Spleen (tissue), 11 donors: ENCODE results near the gene SLC18A3. TPM values are rescaled to one million over a fixed set of nuclear protein-coding genes. Genes with fewer than 3 reads are reported as not detected.

Experiments used
- DNase-seq: peaks from one replicate; pipeline ENCODE4 v3.0.0-alpha.2; 2020
- H3K27ac ChIP-seq, 8 donors: fragments of 200-600 bp; sonication (generic) in 7 of 8; 1 replicate in 4 of 8; 2 replicates in 4 of 8; pipeline versions ENCODE4 v1.5.0 to v1.8.0; 2016 to 2021; ENCODE audit warnings: inconsistent platforms in 4 of 8, mild to moderate bottlenecking in 4 of 8, moderate library complexity in 1 of 8
- H3K27me3 ChIP-seq, 7 donors: fragments of 200-600 bp; sonication (generic) in 6 of 7; replicated peaks in 1 of 7; 1 replicate in 4 of 7; 2 replicates in 3 of 7; pipeline versions ENCODE4 v1.5.0 to v1.8.0; 2016 to 2021; ENCODE audit warnings: inconsistent platforms in 3 of 7, mild to moderate bottlenecking in 1 of 7
- H3K36me3 ChIP-seq, 6 donors: fragments of 200-600 bp; sonication (generic) in 5 of 6; 1 replicate in 4 of 6; 2 replicates in 2 of 6; pipeline versions ENCODE4 v1.5.0 to v1.8.0; 2016 to 2021; ENCODE audit warnings: inconsistent platforms in 2 of 6
- H3K4me1 ChIP-seq, 6 donors: fragments of 200-600 bp; sonication (generic) in 5 of 6; 1 replicate in 3 of 6; 2 replicates in 3 of 6; pipeline versions ENCODE4 v1.5.0 to v1.8.0; 2016 to 2021; ENCODE audit warnings: inconsistent platforms in 3 of 6
- H3K4me3 ChIP-seq, 8 donors: fragments of 200-600 bp; sonication (generic) in 7 of 8; 1 replicate in 4 of 8; 2 replicates in 4 of 8; pipeline versions ENCODE4 v1.5.0 to v1.8.0; 2016 to 2021; ENCODE audit warnings: inconsistent platforms in 4 of 8, mild to moderate bottlenecking in 4 of 8, moderate library complexity in 2 of 8
- H3K9me3 ChIP-seq, 8 donors: fragments of 200-600 bp; sonication (generic) in 7 of 8; 1 replicate in 4 of 8; 2 replicates in 4 of 8; pipeline versions ENCODE4 v1.5.0 to v1.8.0; 2016 to 2021; ENCODE audit warnings: inconsistent platforms in 4 of 8
- POLR2A ChIP-seq, 3 donors: fragments of 450-650 bp; IDR thresholded peaks; one replicate each; pipeline ENCODE4 v1.5.1; 2017; ENCODE audit warnings: antibody characterized with exemption in 3 of 3, mild to moderate bottlenecking in 1 of 3
- POLR2AphosphoS5 ChIP-seq, 3 donors: sonication (generic); formaldehyde crosslinking; IDR thresholded peaks; one replicate each; pipeline ENCODE4 v1.5.1; 2017; ENCODE audit warnings: antibody characterized with exemption in 3 of 3
- WGBS, 5 donors: extraction: QIAGEN DNeasy Blood & Tissue Kit in 3 of 5; methylation state at CpG; one replicate each; pipeline versions ENCODE4 v1.1.5 to v1.1.7; 2013 to 2018; 5-methylcytosine and 5-hydroxymethylcytosine counted together
- intact Hi-C: fragments of 100-400 bp; cut with DNase I; formaldehyde crosslinking; loops from one replicate; pipeline ENCODE4 v1.15.0; 2023; ENCODE audit warnings: low total_unique reads
- polyA plus RNA-seq, 3 donors: library from polyadenylated mRNA; stranded (reverse); fragments of 200-250 nt; gene quantifications; one replicate each; pipeline ENCODE4 v1.2.1, GENCODE V29; 2013
- total RNA-seq, 7 donors: library from RNA; depleted of rRNA in 3 of 7; stranded (reverse); fragments of >200 nt in 3 of 7; fragmentation: NEBNext Ultra II Directional in 4 of 7; extraction: Animal tissue kit (Norgen Biotek cat#: 25700) in 4 of 7; gene quantifications; one replicate each; pipeline versions ENCODE4 v1.1.0 to v1.2.1, GENCODE V29; 2016 to 2021
- TF ChIP-seq, protein P1 (sequence below), 11 experiments: fragments of 200-600 bp in 7 of 11; fragments of 450-650 bp in 4 of 11; sonication (generic) in 4 of 11; IDR thresholded peaks in 8 of 11; conservative IDR thresholded peaks in 3 of 11; 1 replicate in 7 of 11; 2 replicates in 4 of 11; pipeline versions ENCODE4 v1.4.0 to v1.8.0; 2016 to 2021; ENCODE audit warnings: antibody characterized with exemption in 11 of 11, inconsistent platforms in 4 of 11, mild to moderate bottlenecking in 1 of 11
- donor health status: healthy with polysubstance abuse.
- donor health status: DM: no; HTN: no; CAD: no; lungs with moderate emphysema.
- donor health status: DM: no; HTN: no; CAD: no.
- donor health status: Bipolar disorder and iron deficiency.
- donor health status: healthy.
- donor health status: DM: no; HTN: no; CAD: no.
- donor health status: DM: yes; HTN: yes; CAD: no.

SLC18A3 gene
- total and polyA plus RNA-seq, 10 donors: not detected

- Histone ChIP-seq H3K4me3 (no peak overlapping the region), H3K4me1 (peaks cover 0 to 8% (median 3%) of the 10 kb centered on the region in 6 donors), H3K27me3 (peaks cover 0 to 62% (median 0%) of the 10 kb centered on the region in 7 donors), H3K36me3 (no peaks in the 10 kb centered on the region), H3K9me3 (no peaks in the 10 kb centered on the region), H3K27ac (no peak overlapping the region)
- intact Hi-C loops: no loop called here
- DNase-seq: no peak
- TF ChIP-seq POLR2A (IDR thresholded peaks at IDR 0.05) (no peak), POLR2AphosphoS5 (IDR thresholded peaks at IDR 0.05) (no peak)
- TF ChIP-seq, protein P1, sequence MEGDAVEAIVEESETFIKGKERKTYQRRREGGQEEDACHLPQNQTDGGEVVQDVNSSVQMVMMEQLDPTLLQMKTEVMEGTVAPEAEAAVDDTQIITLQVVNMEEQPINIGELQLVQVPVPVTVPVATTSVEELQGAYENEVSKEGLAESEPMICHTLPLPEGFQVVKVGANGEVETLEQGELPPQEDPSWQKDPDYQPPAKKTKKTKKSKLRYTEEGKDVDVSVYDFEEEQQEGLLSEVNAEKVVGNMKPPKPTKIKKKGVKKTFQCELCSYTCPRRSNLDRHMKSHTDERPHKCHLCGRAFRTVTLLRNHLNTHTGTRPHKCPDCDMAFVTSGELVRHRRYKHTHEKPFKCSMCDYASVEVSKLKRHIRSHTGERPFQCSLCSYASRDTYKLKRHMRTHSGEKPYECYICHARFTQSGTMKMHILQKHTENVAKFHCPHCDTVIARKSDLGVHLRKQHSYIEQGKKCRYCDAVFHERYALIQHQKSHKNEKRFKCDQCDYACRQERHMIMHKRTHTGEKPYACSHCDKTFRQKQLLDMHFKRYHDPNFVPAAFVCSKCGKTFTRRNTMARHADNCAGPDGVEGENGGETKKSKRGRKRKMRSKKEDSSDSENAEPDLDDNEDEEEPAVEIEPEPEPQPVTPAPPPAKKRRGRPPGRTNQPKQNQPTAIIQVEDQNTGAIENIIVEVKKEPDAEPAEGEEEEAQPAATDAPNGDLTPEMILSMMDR (IDR thresholded peaks at IDR 0.05 in 8 of 11, conservative IDR thresholded peaks at IDR 0.05 in 3 of 11): no peak
- WGBS, 5 donors: 91 to 100% (median 100%) methylated on average over 1 of the region's 1 CpG
Observed at GRCh38 chr10:49650724-49651034, 40.6 kb downstream of the SLC18A3 start.

- Histone ChIP-seq H3K27me3 (peaks cover 0 to 63% (median 0%) of the 10 kb centered on the region in 7 donors), H3K4me1 (peaks cover 0 to 8% (median 3%) of the 10 kb centered on the region in 6 donors), H3K36me3 (no peaks in the 10 kb centered on the region), H3K27ac (no peak overlapping the region), H3K4me3 (no peak overlapping the region), H3K9me3 (no peaks in the 10 kb centered on the region)
- DNase-seq: no peak
- no peak for TF ChIP-seq POLR2AphosphoS5 (IDR thresholded peaks at IDR 0.05)
- no peak for TF ChIP-seq POLR2A (IDR thresholded peaks at IDR 0.05)
- TF ChIP-seq, protein P1 (IDR thresholded peaks at IDR 0.05 in 8 of 11, conservative IDR thresholded peaks at IDR 0.05 in 3 of 11): no peak
- WGBS, 5 donors: 77 to 87% (median 84%) methylated on average over 11 to 15 of the region's 15 CpGs
- intact Hi-C loops: no loop called here
Observed at GRCh38 chr10:49651039-49651835, 41.1 kb downstream of the SLC18A3 start.

DNA sequence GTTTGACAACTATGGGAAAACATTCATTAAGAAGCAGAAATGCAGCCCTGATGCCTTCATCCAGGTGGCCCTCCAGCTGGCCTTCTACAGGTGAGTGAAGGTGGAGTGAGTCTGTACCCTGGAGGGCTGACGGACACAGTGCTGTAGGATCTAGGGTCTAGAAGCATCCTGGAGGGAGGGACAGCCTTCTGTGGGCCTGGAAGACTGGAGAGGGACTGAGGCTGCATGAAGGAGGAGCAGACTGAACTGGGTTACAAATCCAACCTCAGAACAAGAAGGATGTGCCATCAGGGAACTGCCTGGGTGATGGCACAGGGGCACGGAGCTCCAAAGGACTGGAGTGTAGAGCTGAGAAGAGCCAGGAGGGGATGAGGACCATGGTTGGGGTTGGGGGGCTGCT lies 41.8 kb downstream of the SLC18A3 start:
- Histone ChIP-seq H3K9me3 (no peaks in the 10 kb centered on the region), H3K27ac (no peak overlapping the region), H3K27me3 (peaks cover 0 to 70% (median 0%) of the 10 kb centered on the region in 7 donors), H3K4me1 (peaks cover 0 to 8% (median 3%) of the 10 kb centered on the region in 6 donors), H3K36me3 (no peaks in the 10 kb centered on the region), H3K4me3 (no peak overlapping the region)
- intact Hi-C loops: no loop called here
- no peak for TF ChIP-seq POLR2AphosphoS5 (IDR thresholded peaks at IDR 0.05)
- TF ChIP-seq POLR2A (IDR thresholded peaks at IDR 0.05): no peak
- TF ChIP-seq, protein P1 (IDR thresholded peaks at IDR 0.05 in 8 of 11, conservative IDR thresholded peaks at IDR 0.05 in 3 of 11): no peak
- no peak for DNase-seq
- WGBS, 5 donors: 69 to 90% (median 82%) methylated on average over 2 of the region's 2 CpGs

- Histone ChIP-seq H3K27ac (no peak overlapping the region), H3K27me3 (peaks cover 0 to 75% (median 0%) of the 10 kb centered on the region in 7 donors), H3K4me3 (no peak overlapping the region), H3K36me3 (no peaks in the 10 kb centered on the region), H3K4me1 (peaks cover 0 to 8% (median 3%) of the 10 kb centered on the region in 6 donors), H3K9me3 (no peaks in the 10 kb centered on the region)
- DNase-seq: no peak
- 77 to 85% (median 83%) methylated on average over 15 of the region's 15 CpGs for WGBS, 5 donors
- intact Hi-C loops: no loop called here
- TF ChIP-seq POLR2AphosphoS5 (IDR thresholded peaks at IDR 0.05): no peak
- TF ChIP-seq POLR2A (IDR thresholded peaks at IDR 0.05): no peak
- TF ChIP-seq, protein P1 (IDR thresholded peaks at IDR 0.05 in 8 of 11, conservative IDR thresholded peaks at IDR 0.05 in 3 of 11): no peak
Observed at GRCh38 chr10:49652421-49653272, 42.5 kb downstream of the SLC18A3 start.
